Inflammatory macrophage treated with lipopolysaccharide for 1 hour (primary cell): ENCODE measurements around the gene SLC38A1.
"Not testable (repeated sequence)": the region's sequence is repeated elsewhere in the genome, so short reads cannot be mapped to it uniquely, and the experiment has no call there.

Experiments
- DNase-seq, 2 donors: peaks; one replicate each; pipeline ENCODE4 v3.0.0-alpha.2; 2020 to 2022

The SLC38A1 gene

GRCh38 chr12:46205294-46205693 is 63.5 kb downstream of the SLC38A1 start:
- no peak for DNase-seq

GRCh38 chr12:46201284-46201789 is 67.5 kb downstream of the SLC38A1 start:
- no peak for DNase-seq

- no peak for DNase-seq
Measured at GRCh38 chr12:46200551-46200950, 68.3 kb downstream of the SLC38A1 start.

GRCh38 chr12:46198913-46199312 is 69.9 kb downstream of the SLC38A1 start:
- DNase-seq = no peak

- no peak for DNase-seq
Measured at GRCh38 chr12:46197883-46198282, 71.0 kb downstream of the SLC38A1 start.

- DNase-seq = not testable (repeated sequence)
Measured at GRCh38 chr12:46190533-46190932, 78.3 kb downstream of the SLC38A1 start.

GRCh38 chr12:46188170-46188569 is 80.7 kb downstream of the SLC38A1 start:
- DNase-seq = no peak

GRCh38 chr12:46187023-46187422 is 81.8 kb downstream of the SLC38A1 start:
- DNase-seq = no peak

- no peak for DNase-seq
Measured at GRCh38 chr12:46186088-46186487, 82.8 kb downstream of the SLC38A1 start.

GRCh38 chr12:46185686-46186085 is 83.2 kb downstream of the SLC38A1 start:
- no peak for DNase-seq

GRCh38 chr12:46184798-46185595 is 83.8 kb downstream of the SLC38A1 start:
- no peak for DNase-seq

- no peak for DNase-seq
Measured at GRCh38 chr12:46183112-46183511, 85.7 kb downstream of the SLC38A1 start.

GRCh38 chr12:46181465-46181864 is 87.4 kb downstream of the SLC38A1 start:
- DNase-seq = no peak

GRCh38 chr12:46179693-46180452 is 89.0 kb downstream of the SLC38A1 start:
- DNase-seq = no peak

GRCh38 chr12:46177837-46178608 is 90.8 kb downstream of the SLC38A1 start:
- no peak for DNase-seq

- peak; percentile 20 to 34 for DNase-seq
Measured at GRCh38 chr12:46177025-46177424, 91.8 kb downstream of the SLC38A1 start.

GRCh38 chr12:46174919-46175318 is 93.9 kb downstream of the SLC38A1 start:
- DNase-seq = no peak

GRCh38 chr12:46174061-46174662 is 94.7 kb downstream of the SLC38A1 start:
- peak; percentile 15 to 39 for DNase-seq

GRCh38 chr12:46168426-46168825 is 100.4 kb downstream of the SLC38A1 start:
- DNase-seq = no peak

GRCh38 chr12:46167412-46167811 is 101.4 kb downstream of the SLC38A1 start:
- DNase-seq = no peak

GRCh38 chr12:46165191-46165590 is 103.7 kb downstream of the SLC38A1 start:
- no peak for DNase-seq

GRCh38 chr12:46164186-46164761 is 104.6 kb downstream of the SLC38A1 start:
- DNase-seq = no peak
